Lung (tissue), 12 donors: ENCODE data around the gene DRGX. TPM values are rescaled to one million over a fixed set of nuclear protein-coding genes. Genes with fewer than 3 reads are reported as not detected.

Experiments
- ATAC-seq: fragments of 200-7000 bp; cut with Tn5 transposase; one replicate; pipeline ENCODE4 v1.9.1; 2020; ENCODE audit warnings: moderate number of reproducible peaks; ENCODE audit not compliant: insufficient read depth, low FRiP score
- DNase-seq, 3 donors: peaks; one replicate each; pipeline ENCODE4 v3.0.0-alpha.2; 2013 to 2017
- H3K27ac ChIP-seq, 2 donors: one replicate each; pipeline ENCODE4 v1.5.1; 2013; ENCODE audit warnings: mild to moderate bottlenecking in 2 of 2, moderate library complexity in 2 of 2, control low read depth in 1 of 2, inconsistent platforms in 1 of 2, low read depth in 1 of 2, low read length in 1 of 2
- H3K27me3 ChIP-seq, 3 donors: one replicate each; pipeline ENCODE4 v1.5.1; 2013; ENCODE audit warnings: low read length in 2 of 3; ENCODE audit not compliant: control insufficient read depth in 3 of 3, insufficient read depth in 3 of 3
- H3K36me3 ChIP-seq, 4 donors: one replicate each; pipeline ENCODE4 v1.5.1; 2013; ENCODE audit warnings: low read length in 4 of 4, mild to moderate bottlenecking in 1 of 4, moderate library complexity in 1 of 4; ENCODE audit not compliant: control insufficient read depth in 4 of 4, insufficient read depth in 4 of 4
- H3K4me1 ChIP-seq, 5 donors: one replicate each; pipeline ENCODE4 v1.5.1; 2013; ENCODE audit warnings: low read length in 5 of 5, mild to moderate bottlenecking in 2 of 5, moderate library complexity in 1 of 5; ENCODE audit not compliant: control insufficient read depth in 5 of 5, insufficient read depth in 5 of 5
- H3K4me3 ChIP-seq: one replicate; pipeline ENCODE4 v1.5.1; 2013; ENCODE audit warnings: mild to moderate bottlenecking, control low read depth, moderate library complexity
- H3K9ac ChIP-seq, 2 donors: one replicate each; pipeline ENCODE4 v1.5.1; 2013; ENCODE audit warnings: low read length in 2 of 2, control low read depth in 1 of 2; ENCODE audit not compliant: insufficient read depth in 1 of 2
- H3K9me3 ChIP-seq, 4 donors: one replicate each; pipeline ENCODE4 v1.5.1; 2013; ENCODE audit warnings: low read length in 3 of 4, mild to moderate bottlenecking in 1 of 4, moderate library complexity in 1 of 4; ENCODE audit not compliant: control insufficient read depth in 4 of 4, insufficient read depth in 3 of 4
- CTCF ChIP-seq: IDR thresholded peaks from 2 replicates; pipeline ENCODE4 v1.5.1; 2012; ENCODE audit warnings: mild to moderate bottlenecking; ENCODE audit errors: control extremely low read depth, extremely low read depth
- whole genome bisulfite sequencing, 2 donors: extraction: QIAGEN DNeasy Blood & Tissue Kit; methylation state at CpG; one replicate each; pipeline ENCODE4 v1.1.7; 2013; 5-methylcytosine and 5-hydroxymethylcytosine counted together
- polyA plus RNA-seq, 2 donors: library from polyadenylated mRNA; stranded (reverse); fragments of 200-250 nt; gene quantifications; one replicate each; pipeline ENCODE4 v1.2.1, GENCODE V29; 2013
- total RNA-seq, 2 donors: library from RNA; depleted of rRNA in 1 of 2; stranded (reverse); fragments of >200 nt in 1 of 2; gene quantifications; one replicate each; pipeline ENCODE4 v1.2.1, GENCODE V29; 2014 to 2021
- donor health status: control.
- donor health status: control.
- donor health status: Bipolar disorder and iron deficiency.
- donor health status: healthy.
- donor health status: DM: yes; HTN: yes; CAD: no.

Gene DRGX
- total and polyA plus RNA-seq, 4 donors, result 0.10 TPM; not detected in 3

GRCh38 chr10:49359349-49360270 lies 36.3 kb downstream of the DRGX start:
- WGBS, 2 donors, result 34 to 43% methylated on average over 11 to 13 of the region's 13 CpGs
- DNase-seq, result peak; percentile 63 to 73 (median 65)

GRCh38 chr10:49357910-49358309 lies 38.0 kb downstream of the DRGX start:
- H3K9me3 ChIP-seq, result peaks cover 0 to 4% (median 0%) of the 10 kb centered on the region in 4 donors
- DNase-seq (no peak), ATAC-seq (no peak)
- WGBS, 2 donors, result 31 to 62% methylated on average over 2 of the region's 2 CpGs
- H3K27me3 ChIP-seq, result no peaks in the 10 kb centered on the region
- peaks cover 0 to 10% (median 5%) of the 10 kb centered on the region in 5 donors for H3K4me1 ChIP-seq
- H3K36me3 ChIP-seq, result no peaks in the 10 kb centered on the region
- no peak overlapping the region for H3K4me3 ChIP-seq
- no peak overlapping the region for H3K9ac ChIP-seq
- no peak overlapping the region for H3K27ac ChIP-seq
- TF ChIP-seq CTCF, result no peak

More at GRCh38 chr10:49359349-49360270, 36.3 kb downstream of the DRGX start:
- Histone ChIP-seq H3K27ac (peak overlapping the region in 1 of 2 donors; percentile 36), H3K36me3 (no peaks in the 10 kb centered on the region), H3K4me3 (no peak overlapping the region), H3K9ac (no peak overlapping the region), H3K4me1 (peaks cover 0 to 10% (median 5%) of the 10 kb centered on the region in 5 donors), H3K27me3 (no peaks in the 10 kb centered on the region), H3K9me3 (peaks cover 0 to 2% (median 0%) of the 10 kb centered on the region in 4 donors)
- ATAC-seq, result no peak
- no peak for TF ChIP-seq CTCF

GRCh38 chr10:49356944-49357343 lies 38.9 kb downstream of the DRGX start:
- no peak for ATAC-seq
- Histone ChIP-seq H3K4me1 (peaks cover 0 to 10% (median 5%) of the 10 kb centered on the region in 5 donors), H3K27me3 (no peaks in the 10 kb centered on the region), H3K9ac (no peak overlapping the region), H3K36me3 (no peaks in the 10 kb centered on the region), H3K27ac (no peak overlapping the region), H3K4me3 (no peak overlapping the region), H3K9me3 (peaks cover 0 to 4% (median 0%) of the 10 kb centered on the region in 4 donors)
- WGBS, 2 donors, result 86 to 94% methylated on average over 1 of the region's 1 CpG
- no peak for DNase-seq
- TF ChIP-seq CTCF, result no peak
